HCT116 (cell line): ENCODE measurements around the gene FGF14. TPM values are rescaled to one million over a fixed set of nuclear protein-coding genes. Genes with fewer than 3 reads are reported as not detected.

Experiments used
- ATAC-seq: fragments of 200-7000 bp; cut with Tn5 transposase; 2 replicates; pipeline ENCODE4 v1.9.1; 2020; ENCODE audit warnings: mild to moderate bottlenecking, moderate library complexity
- BruUV-seq: library from RNA; stranded (reverse); fragments of 400-500 nt; replicated peaks from 2 replicates; lab custom pipeline; 2021; lab: Mats Ljungman, UMichigan
- CTCF ChIA-PET: fragments of 300-600 bp; sonication (Branson Sonifier 250); formaldehyde crosslinking; loops from one replicate; lab custom pipeline; 2021; ENCODE audit warnings: antibody characterized with exemption; lab: Charles Lee
- POLR2A ChIA-PET: fragments of 300-600, 350-600 bp; sonication (Branson Sonifier 250); formaldehyde crosslinking; loops from one replicate; lab custom pipeline; 2021; ENCODE audit warnings: antibody characterized with exemption; lab: Charles Lee
- RAD21 ChIA-PET, 2 experiments: fragments of 300-600 bp; sonication (Branson Sonifier 250); formaldehyde crosslinking; loops; one replicate each; lab custom pipeline; 2023; ENCODE audit warnings: low total read pairs in 2 of 2; ENCODE audit not compliant: uncharacterized antibody in 2 of 2, unreplicated experiment in 2 of 2, low non-redundant PET in 1 of 2; lab: Charles Lee
- DNase-seq: peaks from one replicate; pipeline ENCODE4 v3.0.0-alpha.2; 2010; ENCODE audit warnings: low read depth, low spot score
- H2AFZ ChIP-seq: fragments of 200-600 bp; shearing (Covaris generic), sonication (generic); 2 replicates; pipeline ENCODE4 v1.6.1; 2017; ENCODE audit warnings: low read depth, mixed run types, mixed read lengths, antibody characterized with exemption, low read length; ENCODE audit not compliant: poor library complexity, severe bottlenecking
- H3K27ac ChIP-seq: 2 replicates; pipeline ENCODE4 v1.5.1; 2012; ENCODE audit warnings: low read depth, low read length
- H3K27me3 ChIP-seq: fragments of 200-600 bp; sonication (generic); 2 replicates; pipeline ENCODE4 v1.6.1; 2016; ENCODE audit warnings: mixed run types, low read length, mixed read lengths; ENCODE audit not compliant: insufficient read depth
- H3K36me3 ChIP-seq, 2 experiments: fragments of 200-500 bp in 1 of 2; fragments of 200-600 bp in 1 of 2; sonication (Bioruptor generic) in 1 of 2; sonication (generic) in 1 of 2; 2 replicates each; pipeline versions ENCODE4 v1.5.1 to v1.6.1; 2014 to 2016; ENCODE audit warnings: low read length in 2 of 2, inconsistent platforms in 1 of 2, mixed read lengths in 1 of 2, mixed run types in 1 of 2; ENCODE audit not compliant: insufficient read depth in 2 of 2, control insufficient read depth in 1 of 2
- H3K4me1 ChIP-seq, 2 experiments: fragments of 200-600 bp in 1 of 2; sonication (generic) in 1 of 2; 2 replicates each; pipeline versions ENCODE4 v1.5.1 to v1.6.1; 2012 to 2017; ENCODE audit warnings: low read length in 2 of 2, inconsistent platforms in 1 of 2, mild to moderate bottlenecking in 1 of 2, mixed read lengths in 1 of 2, mixed run types in 1 of 2, moderate library complexity in 1 of 2; ENCODE audit not compliant: insufficient read depth in 2 of 2, control insufficient read depth in 1 of 2
- H3K4me2 ChIP-seq: fragments of 200-600 bp; sonication (generic); 2 replicates; pipeline ENCODE4 v1.6.1; 2017; ENCODE audit warnings: mixed run types, low read length, mixed read lengths
- H3K4me3 ChIP-seq, 2 experiments: fragments of 200-600 bp in 1 of 2; sonication (generic) in 1 of 2; replicated peaks in 1 of 2; 2 replicates each; pipeline ENCODE4 v1.5.1; 2011 to 2016; ENCODE audit warnings: low read length in 2 of 2, control low read depth in 1 of 2, low read depth in 1 of 2, mild to moderate bottlenecking in 1 of 2, mixed read lengths in 1 of 2, mixed run types in 1 of 2
- H3K79me2 ChIP-seq: fragments of 200-600 bp; sonication (generic); 2 replicates; pipeline ENCODE4 v1.6.1; 2017; ENCODE audit warnings: mild to moderate bottlenecking, mixed run types, low read length, moderate library complexity, mixed read lengths; ENCODE audit not compliant: insufficient read depth
- H3K9ac ChIP-seq: fragments of 200-600 bp; sonication (generic); 2 replicates; pipeline ENCODE4 v1.6.1; 2016; ENCODE audit warnings: low read length, mixed read lengths
- H3K9me2 ChIP-seq: fragments of 200-600 bp; sonication (generic), shearing (Covaris generic); 2 replicates; pipeline ENCODE4 v1.6.1; 2017; ENCODE audit warnings: mixed run types, mild to moderate bottlenecking, moderate library complexity; ENCODE audit not compliant: insufficient read depth
- H3K9me3 ChIP-seq, 2 experiments: fragments of 200-500 bp in 1 of 2; fragments of 200-600 bp in 1 of 2; sonication (Bioruptor generic) in 1 of 2; sonication (generic) in 1 of 2; 2 replicates each; pipeline ENCODE4 v1.6.1; 2014 to 2017; ENCODE audit warnings: low read length in 2 of 2, mixed read lengths in 2 of 2, inconsistent platforms in 1 of 2, low read depth in 1 of 2, mild to moderate bottlenecking in 1 of 2, mixed run types in 1 of 2, moderate library complexity in 1 of 2; ENCODE audit not compliant: control insufficient read depth in 1 of 2, insufficient read depth in 1 of 2
- H4K20me1 ChIP-seq: fragments of 200-600 bp; sonication (generic), shearing (Covaris generic); 2 replicates; pipeline ENCODE4 v1.6.1; 2017; ENCODE audit warnings: mixed run types, mild to moderate bottlenecking, moderate library complexity; ENCODE audit not compliant: insufficient read depth
- CBX3 ChIP-seq: IDR thresholded peaks from 2 replicates; pipeline ENCODE4 v1.6.1; 2012; ENCODE audit warnings: low read depth
- EGR1 ChIP-seq: IDR thresholded peaks from 2 replicates; pipeline ENCODE4 v1.6.1; 2012; ENCODE audit warnings: low read depth
- EZH2 ChIP-seq: fragments of 200-600 bp; sonication (generic); IDR thresholded peaks from 2 replicates; pipeline ENCODE4 v1.6.1; 2017; ENCODE audit warnings: antibody characterized with exemption, mixed run types
- FOSL1 ChIP-seq: IDR thresholded peaks from 2 replicates; pipeline ENCODE4 v1.6.1; 2012; ENCODE audit warnings: low read depth
- POLR2A ChIP-seq: IDR thresholded peaks from 2 replicates; pipeline ENCODE4 v1.7.0; 2011; ENCODE audit warnings: borderline replicate concordance; ENCODE audit not compliant: insufficient read depth, insufficient read length; ENCODE audit errors: extremely low read depth
- POLR2AphosphoS5 ChIP-seq: IDR thresholded peaks from 2 replicates; pipeline ENCODE4 v1.6.1; 2011; ENCODE audit warnings: mild to moderate bottlenecking, low read depth, low read length, moderate library complexity
- RAD21 ChIP-seq: IDR thresholded peaks from 2 replicates; pipeline ENCODE4 v1.6.1; 2012; ENCODE audit warnings: low read depth, mild to moderate bottlenecking
- REST ChIP-seq: IDR thresholded peaks from 2 replicates; pipeline ENCODE4 v1.6.1; 2012; ENCODE audit warnings: low read depth
- SIN3A ChIP-seq: IDR thresholded peaks from 2 replicates; pipeline ENCODE4 v1.6.1; 2012; ENCODE audit warnings: low read depth
- SP1 ChIP-seq: IDR thresholded peaks from 2 replicates; pipeline ENCODE4 v1.6.1; 2012; ENCODE audit warnings: low read depth
- SRF ChIP-seq: IDR thresholded peaks from 2 replicates; pipeline ENCODE4 v1.6.1; 2012; ENCODE audit warnings: low read depth
- TCF7L2 ChIP-seq: IDR thresholded peaks from 2 replicates; pipeline ENCODE4 v1.7.0; 2011; ENCODE audit warnings: borderline replicate concordance, inconsistent platforms; ENCODE audit not compliant: insufficient read depth, insufficient read length; ENCODE audit errors: extremely low read depth
- YY1 ChIP-seq: IDR thresholded peaks from 2 replicates; pipeline ENCODE4 v1.6.1; 2011; ENCODE audit warnings: low read length, low read depth, moderate library complexity, mild to moderate bottlenecking; ENCODE audit not compliant: insufficient replicate concordance; ENCODE audit errors: extremely low read depth
- ZFX ChIP-seq: fragments of 450-650 bp; IDR thresholded peaks from 2 replicates; pipeline ENCODE4 v1.6.1; 2017
- intact Hi-C: fragments of 100-400 bp; cut with micrococcal nuclease; formaldehyde crosslinking; loops from 2 replicates; pipeline ENCODE4 v1.10.0; 2022
- total RNA-seq: library from RNA; stranded (reverse); gene quantifications from one replicate; pipeline ENCODE4 v1.2.1, GENCODE V29; 2021; ENCODE audit not compliant: unreplicated experiment
- TF ChIP-seq, protein P1 (sequence below): IDR thresholded peaks from 2 replicates; pipeline ENCODE4 v1.6.1; 2012
- TF ChIP-seq, protein P2 (sequence below), 3 experiments: fragments of 200-600 bp in 1 of 3; sonication (generic) in 1 of 3; IDR thresholded peaks in 2 of 3; conservative IDR thresholded peaks in 1 of 3; 2 replicates each; pipeline ENCODE4 v1.5.1; 2012 to 2017; ENCODE audit warnings: low read depth in 2 of 3, low read length in 2 of 3, antibody characterized with exemption in 1 of 3, borderline replicate concordance in 1 of 3, control low read depth in 1 of 3, mild to moderate bottlenecking in 1 of 3, mixed read lengths in 1 of 3, mixed run types in 1 of 3, moderate library complexity in 1 of 3; ENCODE audit not compliant: insufficient read depth in 1 of 3
- TF ChIP-seq, protein P3 (sequence below): IDR thresholded peaks from 2 replicates; pipeline ENCODE4 v1.6.1; 2012

The FGF14 gene
- total RNA-seq, 1 experiment from 2014 or later = not detected

GRCh38 chr13:102298051-102298450 is 103.8 kb downstream of the FGF14 start:
- no peak for ATAC-seq
- intact Hi-C loops = no loop called here
- H3K4me2 ChIP-seq = no peak overlapping the region
- H3K4me1 ChIP-seq = no peaks in the 10 kb centered on the region
- no peak for DNase-seq
- H3K9me2 ChIP-seq = no peaks in the 10 kb centered on the region
- H3K79me2 ChIP-seq = no peaks in the 10 kb centered on the region
- H3K4me3 ChIP-seq = no peak overlapping the region
- H3K27ac ChIP-seq = no peak overlapping the region
- no TSS peak for BruUV-seq
- no peaks in the 10 kb centered on the region for H3K36me3 ChIP-seq
- no peaks in the 10 kb centered on the region for H4K20me1 ChIP-seq
- H3K9me3 ChIP-seq = no peaks in the 10 kb centered on the region
- RAD21 ChIA-PET = no interaction called here
- TF ChIP-seq, protein P1, sequence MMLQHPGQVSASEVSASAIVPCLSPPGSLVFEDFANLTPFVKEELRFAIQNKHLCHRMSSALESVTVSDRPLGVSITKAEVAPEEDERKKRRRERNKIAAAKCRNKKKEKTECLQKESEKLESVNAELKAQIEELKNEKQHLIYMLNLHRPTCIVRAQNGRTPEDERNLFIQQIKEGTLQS = no peak
- TF ChIP-seq EZH2 = no peak
- TF ChIP-seq REST = no peak
- TF ChIP-seq RAD21 = no peak
- TF ChIP-seq FOSL1 = no peak
- TF ChIP-seq CBX3 = no peak
- TF ChIP-seq, protein P2, sequence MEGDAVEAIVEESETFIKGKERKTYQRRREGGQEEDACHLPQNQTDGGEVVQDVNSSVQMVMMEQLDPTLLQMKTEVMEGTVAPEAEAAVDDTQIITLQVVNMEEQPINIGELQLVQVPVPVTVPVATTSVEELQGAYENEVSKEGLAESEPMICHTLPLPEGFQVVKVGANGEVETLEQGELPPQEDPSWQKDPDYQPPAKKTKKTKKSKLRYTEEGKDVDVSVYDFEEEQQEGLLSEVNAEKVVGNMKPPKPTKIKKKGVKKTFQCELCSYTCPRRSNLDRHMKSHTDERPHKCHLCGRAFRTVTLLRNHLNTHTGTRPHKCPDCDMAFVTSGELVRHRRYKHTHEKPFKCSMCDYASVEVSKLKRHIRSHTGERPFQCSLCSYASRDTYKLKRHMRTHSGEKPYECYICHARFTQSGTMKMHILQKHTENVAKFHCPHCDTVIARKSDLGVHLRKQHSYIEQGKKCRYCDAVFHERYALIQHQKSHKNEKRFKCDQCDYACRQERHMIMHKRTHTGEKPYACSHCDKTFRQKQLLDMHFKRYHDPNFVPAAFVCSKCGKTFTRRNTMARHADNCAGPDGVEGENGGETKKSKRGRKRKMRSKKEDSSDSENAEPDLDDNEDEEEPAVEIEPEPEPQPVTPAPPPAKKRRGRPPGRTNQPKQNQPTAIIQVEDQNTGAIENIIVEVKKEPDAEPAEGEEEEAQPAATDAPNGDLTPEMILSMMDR (IDR thresholded peaks at IDR 0.05 in 2 of 3, conservative IDR thresholded peaks at IDR 0.05 in 1 of 3; ENCODE audit: borderline replicate concordance in 1 of 3, insufficient read depth in 1 of 3, low read depth in 2 of 3, low read length in 2 of 3) = no peak
- TF ChIP-seq SRF = no peak
- no peak for TF ChIP-seq POLR2A
- no peak for TF ChIP-seq SP1
- no peak for TF ChIP-seq SIN3A
- no peak for TF ChIP-seq POLR2AphosphoS5
- TF ChIP-seq, protein P3, sequence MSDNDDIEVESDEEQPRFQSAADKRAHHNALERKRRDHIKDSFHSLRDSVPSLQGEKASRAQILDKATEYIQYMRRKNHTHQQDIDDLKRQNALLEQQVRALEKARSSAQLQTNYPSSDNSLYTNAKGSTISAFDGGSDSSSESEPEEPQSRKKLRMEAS = no peak
- TF ChIP-seq TCF7L2 = no peak
- no peak for TF ChIP-seq YY1
- TF ChIP-seq ZFX = no peak
- TF ChIP-seq EGR1 = no peak
- TF ChIP-seq, all 23 proteins: peak for 0
- Histone ChIP-seq H3K9ac (no peak overlapping the region), H2AFZ (no peak overlapping the region), H3K27me3 (no peaks in the 10 kb centered on the region)
- POLR2A ChIA-PET = no interaction called here
- CTCF ChIA-PET = no interaction called here
